IgD-negative memory B cell (primary cell): Measurements from ENCODE around the gene ERMARD. TPM values are rescaled to one million over a fixed set of nuclear protein-coding genes. Genes with fewer than 3 reads are reported as not detected.
A peak's percentile ranks its signal among the peaks of the same experiment; 100 is the strongest.

Experiments used
- H3K27ac Mint-ChIP-seq, 3 donors: one replicate each; pipeline ENCODE4 v1.8.0; 2020 to 2022; ENCODE audit warnings: mild to moderate bottlenecking in 3 of 3, mixed read lengths in 3 of 3, moderate library complexity in 1 of 3
- H3K27me3 Mint-ChIP-seq: one replicate; pipeline ENCODE4 v1.8.0; 2021; ENCODE audit warnings: mixed read lengths
- H3K36me3 Mint-ChIP-seq: one replicate; pipeline ENCODE4 v1.8.0; 2020; ENCODE audit warnings: mild to moderate bottlenecking, mixed read lengths
- H3K4me1 Mint-ChIP-seq, 3 donors: one replicate each; pipeline ENCODE4 v1.8.0; 2020 to 2022; ENCODE audit warnings: mixed read lengths in 3 of 3, mild to moderate bottlenecking in 1 of 3
- H3K4me3 Mint-ChIP-seq, 4 donors: one replicate each; pipeline ENCODE4 v1.8.0; 2020 to 2022; ENCODE audit warnings: mild to moderate bottlenecking in 4 of 4, mixed read lengths in 4 of 4, moderate library complexity in 3 of 4
- H3K9me3 Mint-ChIP-seq, 3 donors: one replicate each; pipeline ENCODE4 v1.8.0; 2020 to 2021; ENCODE audit warnings: mixed read lengths in 3 of 3, mild to moderate bottlenecking in 1 of 3
- polyA plus RNA-seq: library from polyadenylated mRNA; unstranded; fragments of 300-500 nt; fragmentation: Illumina TruSeq; gene quantifications from one replicate; pipeline ENCODE4 v1.2.3, GENCODE V29; 2021

Gene ERMARD
- polyA plus RNA-seq, 1 donor from 2014 or later: 9.0 TPM

- Mint-ChIP-seq H3K27me3 (no peaks in the 10 kb centered on the region), H3K4me3 (peak within 1 kb of the TSS; percentile 92 to 97 (median 95)), H3K9me3 (no peaks in the 10 kb centered on the region), H3K36me3 (no peaks in the 10 kb centered on the region), H3K4me1 (peaks cover 11 to 24% (median 21%) of the 10 kb centered on the region in 3 donors), H3K27ac (peak within 1 kb of the TSS; percentile 91 to 99 (median 92))
These were observed 26.8 kb upstream of the ERMARD start, which contains the start of gene PHF10 for GRCh38 chr6:169724494-169725124. Gene PHF10, minus strand, starts transcription at chr6:169724500. Its CDS starts 569 bp downstream, at chr6:169723931.

DNA sequence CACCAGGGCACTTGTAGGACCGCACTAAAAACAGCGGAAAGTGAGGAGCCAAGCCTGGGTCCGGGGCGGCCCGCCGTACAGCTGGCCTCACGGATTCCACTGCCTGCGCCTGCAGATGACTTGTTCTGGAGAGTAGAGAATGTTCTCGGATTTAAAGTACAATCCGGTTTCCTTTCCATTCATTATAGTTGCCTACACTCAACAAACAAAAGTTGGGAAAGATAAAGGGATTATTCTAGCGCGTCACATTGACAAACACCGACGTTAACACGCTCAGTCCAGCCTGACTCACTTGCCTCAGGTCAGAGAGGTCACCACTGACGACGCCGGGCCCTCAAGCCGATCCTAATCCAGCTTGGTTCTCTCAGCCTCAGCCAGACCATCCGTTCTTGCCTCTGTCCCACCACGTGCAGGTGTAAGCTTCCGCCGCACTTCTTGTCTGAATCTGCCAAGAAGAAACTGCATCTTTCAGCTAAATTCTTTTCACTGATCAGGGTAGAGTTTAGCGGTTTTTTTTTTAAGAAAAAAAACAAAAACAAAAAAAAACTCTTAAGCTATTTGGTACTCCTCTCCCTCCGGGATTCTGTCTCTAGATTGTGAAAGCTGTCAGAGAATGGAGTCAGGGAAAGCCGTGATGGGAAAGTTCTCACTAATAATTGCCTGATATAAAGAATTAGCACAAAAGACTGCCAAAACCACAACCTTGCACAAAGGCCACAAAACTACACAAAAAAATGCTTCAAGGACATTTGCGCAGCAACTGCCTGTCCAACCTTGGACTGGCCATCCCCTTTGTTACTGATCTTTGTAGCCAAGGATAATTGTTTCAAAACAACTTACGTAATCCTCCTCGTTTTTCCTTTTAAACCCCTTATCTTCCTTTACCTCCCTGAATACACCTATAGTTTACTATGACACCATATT lies 26.0 kb upstream of the ERMARD start:
- Mint-ChIP-seq H3K36me3 (no peaks in the 10 kb centered on the region), H3K4me3 (peak overlapping the region; percentile 81 to 94 (median 86)), H3K27me3 (no peaks in the 10 kb centered on the region), H3K4me1 (peaks cover 7 to 20% (median 17%) of the 10 kb centered on the region in 3 donors), H3K9me3 (no peaks in the 10 kb centered on the region), H3K27ac (peak overlapping the region in 2 of 3 donors; percentile 54 to 94)

DNA sequence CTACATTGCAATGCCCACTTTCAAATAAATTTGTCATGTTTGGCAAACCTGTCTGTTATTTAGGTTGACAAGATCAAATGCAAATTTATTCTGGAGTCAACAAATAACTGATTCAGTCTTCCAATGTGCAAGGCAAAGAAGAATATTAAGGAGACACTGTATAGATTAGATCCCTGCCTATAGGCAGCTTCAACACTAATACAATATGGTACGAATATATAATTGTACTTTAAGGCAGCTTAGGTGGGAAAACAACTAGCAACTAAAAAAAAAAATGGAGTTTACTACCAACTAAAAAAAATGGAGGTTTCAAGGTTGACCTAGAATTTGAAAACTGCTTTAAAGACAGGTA lies 25.4 kb upstream of the ERMARD start:
- peaks cover 7 to 18% (median 16%) of the 10 kb centered on the region in 3 donors for H3K4me1 Mint-ChIP-seq
- H3K9me3 Mint-ChIP-seq: no peaks in the 10 kb centered on the region
- H3K4me3 Mint-ChIP-seq: peak overlapping the region; percentile 81 to 94 (median 86)
- peak overlapping the region in 1 of 3 donors; percentile 54 for H3K27ac Mint-ChIP-seq
- H3K36me3 Mint-ChIP-seq: no peaks in the 10 kb centered on the region
- H3K27me3 Mint-ChIP-seq: no peaks in the 10 kb centered on the region

GRCh38 chr6:169726963-169727362 lies 24.5 kb upstream of the ERMARD start:
- no peaks in the 10 kb centered on the region for H3K36me3 Mint-ChIP-seq
- H3K9me3 Mint-ChIP-seq: no peaks in the 10 kb centered on the region
- H3K4me1 Mint-ChIP-seq: peaks cover 4 to 16% (median 14%) of the 10 kb centered on the region in 3 donors
- H3K27me3 Mint-ChIP-seq: no peaks in the 10 kb centered on the region
- H3K27ac Mint-ChIP-seq: peak overlapping the region in 1 of 3 donors; percentile 54
- H3K4me3 Mint-ChIP-seq: peak overlapping the region in 1 of 4 donors; percentile 81

- Mint-ChIP-seq H3K27ac (no peak overlapping the region), H3K36me3 (peaks cover 2% of the 10 kb centered on the region), H3K9me3 (no peaks in the 10 kb centered on the region), H3K4me3 (no peak overlapping the region), H3K4me1 (peaks cover 2 to 6% (median 4%) of the 10 kb centered on the region in 3 donors), H3K27me3 (no peaks in the 10 kb centered on the region)
These were observed 21.5 kb upstream of the ERMARD start for GRCh38 chr6:169729961-169730360.

DNA sequence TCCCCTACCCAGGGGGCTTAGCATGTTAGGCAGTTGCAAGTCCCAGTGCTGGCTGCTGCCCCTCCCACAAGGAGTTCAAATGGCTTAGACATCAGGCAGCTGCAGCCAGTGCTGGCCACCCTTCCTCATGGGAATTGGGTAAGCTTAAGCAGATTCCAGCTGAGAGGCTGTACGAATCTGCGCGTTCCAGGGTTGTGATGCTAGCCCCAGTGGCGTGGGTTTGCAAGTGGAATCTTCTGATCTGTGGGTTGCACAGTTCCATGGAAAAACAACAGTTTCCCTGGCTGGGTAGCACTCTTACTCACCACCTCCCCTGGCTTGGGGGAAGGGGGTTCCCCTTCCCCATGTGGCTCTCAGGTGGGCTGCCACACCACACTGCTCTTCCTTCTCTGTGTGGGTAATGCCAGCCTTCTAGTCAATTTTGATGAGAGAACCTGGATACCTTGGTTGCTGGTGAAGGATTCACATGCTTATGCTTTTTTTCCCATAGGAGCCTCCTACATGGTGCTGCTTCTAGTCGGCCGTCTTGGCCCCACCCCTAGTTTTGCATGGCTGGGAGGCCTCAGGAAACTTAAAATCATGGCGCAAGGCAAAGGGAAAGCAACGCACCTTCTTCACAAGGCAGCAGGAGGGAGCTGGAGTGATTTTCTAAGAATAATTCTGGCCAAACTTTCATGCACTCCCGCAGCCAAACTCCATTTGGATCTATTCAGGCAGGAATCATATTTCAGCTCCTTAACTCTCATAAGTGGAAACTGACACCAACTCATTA lies 13.0 kb upstream of the ERMARD start:
- H3K4me1 Mint-ChIP-seq: no peaks in the 10 kb centered on the region
- no peak overlapping the region for H3K4me3 Mint-ChIP-seq
- H3K27me3 Mint-ChIP-seq: peaks cover 5% of the 10 kb centered on the region
- H3K27ac Mint-ChIP-seq: no peak overlapping the region
- no peaks in the 10 kb centered on the region for H3K36me3 Mint-ChIP-seq
- no peaks in the 10 kb centered on the region for H3K9me3 Mint-ChIP-seq

DNA sequence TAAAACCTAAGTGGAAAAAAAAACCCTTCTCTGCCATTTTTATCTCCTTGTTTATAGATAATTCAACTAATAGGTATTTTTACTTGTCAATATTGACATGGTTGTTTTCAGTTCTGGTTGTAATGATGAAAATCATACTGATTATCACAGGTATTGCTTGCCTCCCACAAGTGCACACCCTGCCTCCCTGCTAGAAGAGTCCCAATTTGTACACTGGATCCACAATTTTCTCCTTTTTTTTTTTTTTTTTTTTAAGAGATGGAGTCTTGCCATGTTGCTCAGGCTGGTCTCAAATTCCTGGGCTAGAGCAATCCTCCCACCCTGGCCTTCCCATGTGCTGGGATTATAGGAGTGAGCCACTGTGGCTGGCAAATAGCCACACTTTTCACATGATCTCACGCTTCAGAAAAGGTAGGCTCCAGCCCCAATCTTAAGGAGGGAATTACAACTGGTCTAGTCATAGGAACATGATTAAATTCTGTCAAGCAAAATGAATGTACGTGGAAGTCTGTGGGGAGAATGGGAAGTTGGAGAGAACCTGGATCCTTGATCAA lies 12.4 kb upstream of the ERMARD start:
- no peaks in the 10 kb centered on the region for H3K4me1 Mint-ChIP-seq
- H3K27ac Mint-ChIP-seq: no peak overlapping the region
- H3K36me3 Mint-ChIP-seq: no peaks in the 10 kb centered on the region
- H3K27me3 Mint-ChIP-seq: peaks cover 5% of the 10 kb centered on the region
- H3K4me3 Mint-ChIP-seq: no peak overlapping the region
- no peaks in the 10 kb centered on the region for H3K9me3 Mint-ChIP-seq

GRCh38 chr6:169741344-169741743 lies 10.1 kb upstream of the ERMARD start:
- Mint-ChIP-seq H3K27ac (no peak overlapping the region), H3K4me1 (no peaks in the 10 kb centered on the region), H3K9me3 (no peaks in the 10 kb centered on the region), H3K4me3 (no peak overlapping the region), H3K27me3 (peaks cover 5% of the 10 kb centered on the region), H3K36me3 (no peaks in the 10 kb centered on the region)

GRCh38 chr6:169745405-169745804 lies 6.0 kb upstream of the ERMARD start:
- H3K9me3 Mint-ChIP-seq: peaks cover 0 to 5% (median 2%) of the 10 kb centered on the region in 3 donors
- H3K4me1 Mint-ChIP-seq: peaks cover 3 to 8% (median 5%) of the 10 kb centered on the region in 3 donors
- H3K36me3 Mint-ChIP-seq: peaks cover 6% of the 10 kb centered on the region
- H3K27me3 Mint-ChIP-seq: no peaks in the 10 kb centered on the region
- H3K27ac Mint-ChIP-seq: no peak overlapping the region
- H3K4me3 Mint-ChIP-seq: no peak overlapping the region

DNA sequence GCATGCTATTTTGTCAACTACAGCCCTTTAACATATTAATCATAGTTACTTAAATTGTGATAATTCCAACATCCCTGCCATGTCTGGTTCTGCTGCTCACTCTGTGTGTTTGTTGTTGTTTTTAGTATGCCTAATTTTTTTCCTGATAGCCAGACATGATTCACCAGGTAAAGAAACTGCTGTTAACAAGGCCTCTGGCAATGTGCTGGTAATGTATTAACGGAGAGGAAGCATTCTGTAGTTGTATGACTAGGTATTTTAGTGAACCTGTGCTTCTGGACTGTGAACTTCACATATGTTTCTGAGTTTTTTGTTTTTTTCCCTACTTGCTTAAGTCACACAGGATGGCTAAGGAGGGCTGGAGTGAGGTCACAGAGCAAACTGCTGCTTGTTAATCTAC lies 4.9 kb upstream of the ERMARD start:
- Mint-ChIP-seq H3K9me3 (peaks cover 0 to 5% (median 2%) of the 10 kb centered on the region in 3 donors), H3K36me3 (peaks cover 8% of the 10 kb centered on the region), H3K4me3 (no peak overlapping the region), H3K27me3 (no peaks in the 10 kb centered on the region), H3K4me1 (peaks cover 3 to 9% (median 8%) of the 10 kb centered on the region in 3 donors), H3K27ac (peak overlapping the region in 1 of 3 donors; percentile 39)

DNA sequence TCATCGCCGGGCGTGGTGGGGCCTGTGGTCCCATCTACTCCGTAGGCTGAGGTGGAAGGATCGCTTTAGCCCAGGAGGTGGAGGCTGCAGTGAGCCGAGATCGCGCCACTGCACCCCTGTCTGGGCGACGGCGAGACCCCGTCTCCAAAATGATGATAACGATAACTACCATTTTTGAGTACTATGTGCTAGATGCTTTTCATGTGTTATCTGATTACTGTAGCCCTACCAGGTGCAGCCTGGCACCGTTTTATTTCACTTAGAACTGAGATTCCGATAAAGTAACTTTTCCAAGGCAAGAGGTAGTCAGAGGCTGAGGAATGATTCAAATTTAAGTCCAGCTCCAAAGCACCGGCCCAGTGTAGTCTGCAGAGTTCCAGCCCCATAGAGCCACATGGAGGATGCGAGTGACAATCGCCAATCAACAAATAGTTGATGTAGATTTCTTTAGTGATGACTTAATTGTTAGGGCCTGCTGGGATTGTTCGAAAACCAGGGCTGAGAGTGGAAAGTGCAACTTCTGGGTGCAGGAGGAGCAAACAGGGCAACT lies 727 bp downstream of the ERMARD start:
- H3K36me3 Mint-ChIP-seq: peaks cover 9% of the 10 kb centered on the region
- H3K4me3 Mint-ChIP-seq: peak overlapping the region; percentile 91 to 96 (median 94)
- H3K27me3 Mint-ChIP-seq: no peaks in the 10 kb centered on the region
- peak overlapping the region; percentile 91 to 100 (median 92) for H3K27ac Mint-ChIP-seq
- peaks cover 0 to 3% (median 2%) of the 10 kb centered on the region in 3 donors for H3K9me3 Mint-ChIP-seq
- H3K4me1 Mint-ChIP-seq: peaks cover 8 to 22% (median 21%) of the 10 kb centered on the region in 3 donors

DNA sequence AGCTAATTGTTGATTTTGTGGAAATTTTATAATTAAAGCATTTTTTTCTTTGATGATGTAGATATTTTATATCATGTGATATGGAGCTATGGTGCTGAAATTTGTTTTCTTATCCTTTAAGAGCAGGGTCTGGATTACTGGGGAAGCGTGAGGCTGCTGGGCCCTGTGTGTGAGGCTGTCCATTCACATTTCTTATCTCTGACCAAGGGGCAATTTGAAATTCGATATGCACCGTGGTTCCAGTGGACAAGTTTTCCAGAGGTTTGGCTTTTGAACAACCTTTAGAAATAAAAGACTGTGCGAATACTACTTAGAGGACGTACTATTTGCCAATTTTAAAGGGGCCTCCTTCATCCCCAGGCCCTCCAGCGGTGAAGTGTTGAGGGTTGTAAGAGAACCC lies 3.7 kb downstream of the ERMARD start:
- Mint-ChIP-seq H3K27ac (peak overlapping the region in 1 of 3 donors; percentile 43), H3K4me3 (peak overlapping the region in 1 of 4 donors; percentile 9), H3K27me3 (no peaks in the 10 kb centered on the region), H3K36me3 (peaks cover 11% of the 10 kb centered on the region), H3K9me3 (no peaks in the 10 kb centered on the region), H3K4me1 (peaks cover 5 to 19% (median 13%) of the 10 kb centered on the region in 3 donors)

- Mint-ChIP-seq H3K27ac (peak overlapping the region in 1 of 3 donors; percentile 33), H3K4me1 (no peaks in the 10 kb centered on the region), H3K27me3 (no peaks in the 10 kb centered on the region), H3K9me3 (no peaks in the 10 kb centered on the region), H3K4me3 (no peak overlapping the region), H3K36me3 (peaks cover 15% of the 10 kb centered on the region)
These were observed 11.9 kb downstream of the ERMARD start for GRCh38 chr6:169763308-169763707.

DNA sequence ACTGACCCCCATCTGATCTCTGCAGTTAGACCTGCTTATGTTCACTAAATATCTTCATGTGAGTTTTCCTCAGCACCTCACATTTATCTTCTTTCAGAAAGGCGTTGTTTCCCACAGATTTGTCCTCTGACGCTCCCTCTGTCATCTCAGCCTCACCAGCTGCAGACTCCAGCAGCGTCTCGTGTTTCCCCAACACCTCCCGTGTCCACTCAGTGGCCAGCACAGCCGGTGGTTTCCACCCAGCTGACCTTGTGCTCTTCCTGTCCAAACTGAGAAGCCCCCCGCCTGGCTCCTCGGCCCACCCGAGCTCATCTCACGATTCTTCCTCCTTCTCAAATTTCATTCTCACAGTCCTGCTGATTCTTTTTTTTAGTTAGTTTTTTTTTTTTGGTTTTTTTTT lies 12.5 kb downstream of the ERMARD start:
- H3K9me3 Mint-ChIP-seq: no peaks in the 10 kb centered on the region
- H3K27ac Mint-ChIP-seq: no peak overlapping the region
- no peaks in the 10 kb centered on the region for H3K27me3 Mint-ChIP-seq
- H3K4me1 Mint-ChIP-seq: no peaks in the 10 kb centered on the region
- no peak overlapping the region for H3K4me3 Mint-ChIP-seq
- H3K36me3 Mint-ChIP-seq: peaks cover 15% of the 10 kb centered on the region
